ENCODE measurements around the gene EPHA5.

- TF ChIP-seq, protein P1, sequence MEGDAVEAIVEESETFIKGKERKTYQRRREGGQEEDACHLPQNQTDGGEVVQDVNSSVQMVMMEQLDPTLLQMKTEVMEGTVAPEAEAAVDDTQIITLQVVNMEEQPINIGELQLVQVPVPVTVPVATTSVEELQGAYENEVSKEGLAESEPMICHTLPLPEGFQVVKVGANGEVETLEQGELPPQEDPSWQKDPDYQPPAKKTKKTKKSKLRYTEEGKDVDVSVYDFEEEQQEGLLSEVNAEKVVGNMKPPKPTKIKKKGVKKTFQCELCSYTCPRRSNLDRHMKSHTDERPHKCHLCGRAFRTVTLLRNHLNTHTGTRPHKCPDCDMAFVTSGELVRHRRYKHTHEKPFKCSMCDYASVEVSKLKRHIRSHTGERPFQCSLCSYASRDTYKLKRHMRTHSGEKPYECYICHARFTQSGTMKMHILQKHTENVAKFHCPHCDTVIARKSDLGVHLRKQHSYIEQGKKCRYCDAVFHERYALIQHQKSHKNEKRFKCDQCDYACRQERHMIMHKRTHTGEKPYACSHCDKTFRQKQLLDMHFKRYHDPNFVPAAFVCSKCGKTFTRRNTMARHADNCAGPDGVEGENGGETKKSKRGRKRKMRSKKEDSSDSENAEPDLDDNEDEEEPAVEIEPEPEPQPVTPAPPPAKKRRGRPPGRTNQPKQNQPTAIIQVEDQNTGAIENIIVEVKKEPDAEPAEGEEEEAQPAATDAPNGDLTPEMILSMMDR (IDR thresholded peaks at IDR 0.05; ENCODE audit: borderline replicate concordance, extremely low read depth, low read length, poor library complexity, severe bottlenecking), result no peak
- no peak for TF ChIP-seq EZH2 (IDR thresholded peaks at IDR 0.05; ENCODE audit: borderline replicate concordance, low read depth, low read length, severe bottlenecking)
Observed at GRCh38 chr4:65353098-65353497, 317.2 kb downstream of the EPHA5 start.

All from DND-41 (cell line).